IMR-90 (cell line): Measurements from ENCODE around the gene MSN.
"Not testable (repeated sequence)": the region's sequence is repeated elsewhere in the genome, so short reads cannot be mapped to it uniquely, and the experiment has no call there.

ENCODE experiments used
- BHLHE40 ChIP-seq: fragments of 150-350 bp; IDR thresholded peaks from 2 replicates; pipeline ENCODE4 v1.6.1; 2016; ENCODE audit warnings: mild to moderate bottlenecking, low read depth, low read length
- CEBPB ChIP-seq: IDR thresholded peaks from 2 replicates; pipeline ENCODE4 v1.6.1; 2012; ENCODE audit warnings: low read depth, low read length, improper control_type of control experiment
- FOS ChIP-seq: fragments of 150-350 bp; IDR thresholded peaks from 2 replicates; pipeline ENCODE4 v1.6.1; 2016; ENCODE audit warnings: low read depth, low read length
- MAFK ChIP-seq: IDR thresholded peaks from 2 replicates; pipeline ENCODE4 v1.6.1; 2012; ENCODE audit warnings: low read depth, low read length, improper control_type of control experiment
- MAZ ChIP-seq: IDR thresholded peaks from 2 replicates; pipeline ENCODE4 v1.6.1; 2012; ENCODE audit warnings: low read depth, mild to moderate bottlenecking, low read length, improper control_type of control experiment, moderate library complexity, borderline replicate concordance
- MXI1 ChIP-seq: IDR thresholded peaks from 2 replicates; pipeline ENCODE4 v1.6.1; 2012; ENCODE audit warnings: low read depth, mild to moderate bottlenecking, low read length, moderate library complexity, borderline replicate concordance
- NFE2L2 ChIP-seq: fragments of 150-350 bp; IDR thresholded peaks from 2 replicates; pipeline ENCODE4 v1.6.1; 2016; ENCODE audit warnings: low read depth, mild to moderate bottlenecking, low read length
- POLR2A ChIP-seq: IDR thresholded peaks from 2 replicates; pipeline ENCODE4 v1.6.1; 2012; ENCODE audit warnings: mild to moderate bottlenecking, low read depth, low read length
- RAD21 ChIP-seq: IDR thresholded peaks from 2 replicates; pipeline ENCODE4 v1.6.1; 2012; ENCODE audit warnings: low read length, improper control_type of control experiment
- RFX5 ChIP-seq: IDR thresholded peaks from 2 replicates; pipeline ENCODE4 v1.8.0; 2012; ENCODE audit warnings: low read depth, mild to moderate bottlenecking, low read length, moderate library complexity
- SMC3 ChIP-seq: fragments of 150-350 bp; IDR thresholded peaks from 2 replicates; pipeline ENCODE4 v1.6.1; 2016; ENCODE audit warnings: low read depth, mild to moderate bottlenecking, antibody characterized with exemption, low read length, moderate library complexity
- TF ChIP-seq, protein P1 (sequence below): conservative IDR thresholded peaks from 2 replicates; pipeline ENCODE4 v1.5.1; 2012; ENCODE audit warnings: mild to moderate bottlenecking, low read depth, low read length, improper control_type of control experiment
- TF ChIP-seq, protein P2 (sequence below): fragments of 150-350 bp; IDR thresholded peaks from 2 replicates; pipeline ENCODE4 v1.6.1; 2017; ENCODE audit warnings: mild to moderate bottlenecking, antibody characterized with exemption, low read length, low read depth
- TF ChIP-seq, protein P3 (sequence below): fragments of 150-350 bp; IDR thresholded peaks from 2 replicates; pipeline ENCODE4 v1.6.1; 2016; ENCODE audit warnings: low read depth, mild to moderate bottlenecking, low read length, moderate library complexity, borderline replicate concordance

DNA sequence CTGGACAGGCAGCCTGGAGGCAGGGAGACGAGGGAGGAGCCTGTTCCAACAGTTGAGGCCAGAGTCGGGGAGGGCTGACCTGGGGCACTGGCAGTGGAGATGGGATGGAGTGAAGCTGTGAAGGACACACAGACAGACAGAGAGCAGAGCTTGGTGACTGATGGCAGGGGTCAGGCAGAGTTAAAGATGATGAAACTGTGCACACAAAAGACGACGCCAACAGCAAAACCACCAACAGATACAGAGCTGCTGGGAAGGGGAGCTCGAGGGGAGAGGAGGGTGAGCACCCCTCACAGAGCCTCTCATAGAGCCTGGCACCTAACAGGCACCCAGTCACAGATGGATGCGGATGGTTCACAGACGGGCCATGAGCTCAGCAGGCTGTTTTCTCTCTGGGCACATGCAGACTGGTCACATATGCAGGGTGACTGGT, 10.4 kb upstream of the MSN start:
- TF ChIP-seq, protein P1, sequence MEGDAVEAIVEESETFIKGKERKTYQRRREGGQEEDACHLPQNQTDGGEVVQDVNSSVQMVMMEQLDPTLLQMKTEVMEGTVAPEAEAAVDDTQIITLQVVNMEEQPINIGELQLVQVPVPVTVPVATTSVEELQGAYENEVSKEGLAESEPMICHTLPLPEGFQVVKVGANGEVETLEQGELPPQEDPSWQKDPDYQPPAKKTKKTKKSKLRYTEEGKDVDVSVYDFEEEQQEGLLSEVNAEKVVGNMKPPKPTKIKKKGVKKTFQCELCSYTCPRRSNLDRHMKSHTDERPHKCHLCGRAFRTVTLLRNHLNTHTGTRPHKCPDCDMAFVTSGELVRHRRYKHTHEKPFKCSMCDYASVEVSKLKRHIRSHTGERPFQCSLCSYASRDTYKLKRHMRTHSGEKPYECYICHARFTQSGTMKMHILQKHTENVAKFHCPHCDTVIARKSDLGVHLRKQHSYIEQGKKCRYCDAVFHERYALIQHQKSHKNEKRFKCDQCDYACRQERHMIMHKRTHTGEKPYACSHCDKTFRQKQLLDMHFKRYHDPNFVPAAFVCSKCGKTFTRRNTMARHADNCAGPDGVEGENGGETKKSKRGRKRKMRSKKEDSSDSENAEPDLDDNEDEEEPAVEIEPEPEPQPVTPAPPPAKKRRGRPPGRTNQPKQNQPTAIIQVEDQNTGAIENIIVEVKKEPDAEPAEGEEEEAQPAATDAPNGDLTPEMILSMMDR = not testable (repeated sequence)
- TF ChIP-seq CEBPB, MAFK, RAD21, RFX5, SMC3, POLR2A, NFE2L2, MXI1, BHLHE40, MAZ, FOS: not testable (repeated sequence)
- TF ChIP-seq, protein P2, sequence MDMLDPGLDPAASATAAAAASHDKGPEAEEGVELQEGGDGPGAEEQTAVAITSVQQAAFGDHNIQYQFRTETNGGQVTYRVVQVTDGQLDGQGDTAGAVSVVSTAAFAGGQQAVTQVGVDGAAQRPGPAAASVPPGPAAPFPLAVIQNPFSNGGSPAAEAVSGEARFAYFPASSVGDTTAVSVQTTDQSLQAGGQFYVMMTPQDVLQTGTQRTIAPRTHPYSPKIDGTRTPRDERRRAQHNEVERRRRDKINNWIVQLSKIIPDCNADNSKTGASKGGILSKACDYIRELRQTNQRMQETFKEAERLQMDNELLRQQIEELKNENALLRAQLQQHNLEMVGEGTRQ = not testable (repeated sequence)
- TF ChIP-seq, protein P3, sequence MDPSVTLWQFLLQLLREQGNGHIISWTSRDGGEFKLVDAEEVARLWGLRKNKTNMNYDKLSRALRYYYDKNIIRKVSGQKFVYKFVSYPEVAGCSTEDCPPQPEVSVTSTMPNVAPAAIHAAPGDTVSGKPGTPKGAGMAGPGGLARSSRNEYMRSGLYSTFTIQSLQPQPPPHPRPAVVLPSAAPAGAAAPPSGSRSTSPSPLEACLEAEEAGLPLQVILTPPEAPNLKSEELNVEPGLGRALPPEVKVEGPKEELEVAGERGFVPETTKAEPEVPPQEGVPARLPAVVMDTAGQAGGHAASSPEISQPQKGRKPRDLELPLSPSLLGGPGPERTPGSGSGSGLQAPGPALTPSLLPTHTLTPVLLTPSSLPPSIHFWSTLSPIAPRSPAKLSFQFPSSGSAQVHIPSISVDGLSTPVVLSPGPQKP = not testable (repeated sequence)
